GM23248 (cell line): Measurements from ENCODE around the gene CDH4. TPM values are rescaled to one million over a fixed set of nuclear protein-coding genes. Genes with fewer than 3 reads are reported as not detected.

ENCODE experiments used
- DNase-seq: peaks from one replicate; pipeline ENCODE4 v3.0.0-alpha.2; 2015
- H2AFZ ChIP-seq: fragments of 200-600 bp; sonication (generic); 2 replicates; pipeline ENCODE4 v1.6.1; 2016; ENCODE audit warnings: antibody characterized with exemption
- H3F3A ChIP-seq: fragments of 200-600 bp; sonication (generic); 2 replicates; pipeline ENCODE4 v1.6.1; 2016; ENCODE audit warnings: mild to moderate bottlenecking, antibody characterized with exemption, mixed run types; ENCODE audit not compliant: insufficient read depth
- H3K27ac ChIP-seq: fragments of 200-600 bp; sonication (generic); 2 replicates; pipeline ENCODE4 v1.5.1; 2016; ENCODE audit warnings: mild to moderate bottlenecking
- H3K27me3 ChIP-seq: fragments of 200-600 bp; sonication (generic); replicated peaks from 2 replicates; pipeline ENCODE4 v1.6.1; 2016; ENCODE audit warnings: mild to moderate bottlenecking; ENCODE audit not compliant: insufficient read depth
- H3K36me3 ChIP-seq: fragments of 200-600 bp; sonication (generic); 2 replicates; pipeline ENCODE4 v1.6.1; 2016; ENCODE audit warnings: low read depth, mild to moderate bottlenecking
- H3K4me1 ChIP-seq: fragments of 200-600 bp; sonication (generic); 2 replicates; pipeline ENCODE4 v1.6.1; 2016; ENCODE audit warnings: mild to moderate bottlenecking; ENCODE audit not compliant: insufficient read depth
- H3K4me2 ChIP-seq: fragments of 200-600 bp; sonication (generic); one replicate; pipeline ENCODE4 v1.6.1; 2016; ENCODE audit warnings: mild to moderate bottlenecking; ENCODE audit not compliant: unreplicated experiment
- H3K4me3 ChIP-seq: fragments of 200-600 bp; sonication (generic); 2 replicates; pipeline ENCODE4 v1.5.1; 2016; ENCODE audit warnings: mild to moderate bottlenecking
- H3K79me2 ChIP-seq: fragments of 200-600 bp; sonication (generic); 2 replicates; pipeline ENCODE4 v1.6.1; 2016; ENCODE audit warnings: mild to moderate bottlenecking; ENCODE audit not compliant: insufficient read depth
- H3K9ac ChIP-seq: fragments of 200-600 bp; sonication (generic); 2 replicates; pipeline ENCODE4 v1.6.1; 2016; ENCODE audit warnings: mild to moderate bottlenecking
- H3K9me2 ChIP-seq: fragments of 200-600 bp; sonication (generic); 2 replicates; pipeline ENCODE4 v1.6.1; 2016; ENCODE audit warnings: mixed run types, mild to moderate bottlenecking, moderate library complexity; ENCODE audit not compliant: insufficient read depth
- H3K9me3 ChIP-seq: fragments of 200-600 bp; sonication (generic); one replicate; pipeline ENCODE4 v1.6.1; 2017; ENCODE audit warnings: low read depth
- H4K20me1 ChIP-seq: fragments of 200-600 bp; sonication (generic); 2 replicates; pipeline ENCODE4 v1.6.0; 2016; ENCODE audit not compliant: insufficient read depth
- EZH2 ChIP-seq: fragments of 200-600 bp; sonication (generic); IDR thresholded peaks from 2 replicates; pipeline ENCODE4 v1.6.1; 2018; ENCODE audit warnings: antibody characterized with exemption, mild to moderate bottlenecking; ENCODE audit not compliant: insufficient read depth, poor library complexity, severe bottlenecking
- EZH2phosphoT487 ChIP-seq: fragments of 200-600 bp; sonication (generic); IDR thresholded peaks from 2 replicates; pipeline ENCODE4 v1.6.1; 2018; ENCODE audit warnings: antibody characterized with exemption, moderate library complexity, mild to moderate bottlenecking, low read depth; ENCODE audit not compliant: insufficient read depth
- WGBS, 2 experiments: methylation state at CpG; one replicate each; pipeline ENCODE4 v1.1.6; 2015 to 2017; ENCODE audit warnings: low lambda C conversion rate in 2 of 2, low coverage in 1 of 2; ENCODE audit errors: missing lambda C conversion rate in 2 of 2; 5-methylcytosine and 5-hydroxymethylcytosine counted together
- in situ Hi-C: fragments of 300-500 bp; cut with MboI; formaldehyde crosslinking; loops from 2 replicates; pipeline ENCODE4 v1.15.0; 2020
- polyA plus RNA-seq: library from polyadenylated mRNA; unstranded; fragments of >200 nt; fragmentation: Nextera tagmentation; extraction: Ambion mirVana; gene quantifications from 2 replicates; pipeline ENCODE4 v1.2.1, GENCODE V29; 2016
- total RNA-seq: library from RNA; depleted of rRNA; stranded (reverse); fragments of >200 nt; shearing (Covaris generic); gene quantifications from 2 replicates; pipeline ENCODE4 v1.2.3, GENCODE V29; 2014

CDH4 gene
- total and polyA plus RNA-seq, 2 experiments from 2014 or later = 1.1 to 3.9 TPM

GRCh38 chr20:61875996-61876395 lies 623.9 kb downstream of the CDH4 start:
- 55 to 58% methylated on average over 16 of the region's 16 CpGs for WGBS, 2 experiments
- no peak overlapping the region for H3K4me3 ChIP-seq
- DNase-seq = no peak

GRCh38 chr20:61876952-61877728 lies 625.1 kb downstream of the CDH4 start:
- H3K9me3 ChIP-seq = no peaks in the 10 kb centered on the region
- no peak overlapping the region for H3K4me3 ChIP-seq
- no peak for TF ChIP-seq EZH2
- no peak for TF ChIP-seq EZH2phosphoT487
- in situ Hi-C loops = loop anchor here (25.0 kb wide), 2 partner anchors 1665 to 1815 kb away; no protein-coding TSS in a partner anchor
- H4K20me1 ChIP-seq = no peaks in the 10 kb centered on the region
- H2AFZ ChIP-seq = no peak overlapping the region
- H3K27ac ChIP-seq = no peak overlapping the region
- H3K9me2 ChIP-seq = no peaks in the 10 kb centered on the region
- no peaks in the 10 kb centered on the region for H3K27me3 ChIP-seq
- no peaks in the 10 kb centered on the region for H3K4me1 ChIP-seq
- no peak for DNase-seq
- WGBS, 2 experiments = 15 to 16% methylated on average over 21 to 28 of the region's 30 CpGs
- H3K79me2 ChIP-seq = no peaks in the 10 kb centered on the region
- H3K9ac ChIP-seq = no peak overlapping the region
- no peaks in the 10 kb centered on the region for H3F3A ChIP-seq
- no peaks in the 10 kb centered on the region for H3K36me3 ChIP-seq
- H3K4me2 ChIP-seq = no peak overlapping the region

More at GRCh38 chr20:61875996-61876395, 623.9 kb downstream of the CDH4 start:
- H3K9ac ChIP-seq = no peak overlapping the region
- no peak overlapping the region for H3K4me2 ChIP-seq
- no peaks in the 10 kb centered on the region for H3K9me3 ChIP-seq
- no peaks in the 10 kb centered on the region for H3K79me2 ChIP-seq
- H4K20me1 ChIP-seq = no peaks in the 10 kb centered on the region
- no peaks in the 10 kb centered on the region for H3K27me3 ChIP-seq
- H2AFZ ChIP-seq = no peak overlapping the region
- H3K36me3 ChIP-seq = no peaks in the 10 kb centered on the region
- in situ Hi-C loops = loop anchor here (25.0 kb wide), 2 partner anchors 1664 to 1814 kb away; no protein-coding TSS in a partner anchor
- H3K27ac ChIP-seq = no peak overlapping the region
- H3F3A ChIP-seq = no peaks in the 10 kb centered on the region
- TF ChIP-seq EZH2 (no peak), EZH2phosphoT487 (no peak)
- no peaks in the 10 kb centered on the region for H3K4me1 ChIP-seq
- no peaks in the 10 kb centered on the region for H3K9me2 ChIP-seq

- Histone ChIP-seq H3K27me3 (no peaks in the 10 kb centered on the region), H3K79me2 (no peaks in the 10 kb centered on the region), H3K4me2 (no peak overlapping the region), H3K36me3 (no peaks in the 10 kb centered on the region), H3F3A (no peaks in the 10 kb centered on the region), H3K4me3 (no peak overlapping the region), H2AFZ (no peak overlapping the region), H4K20me1 (no peaks in the 10 kb centered on the region), H3K9ac (no peak overlapping the region), H3K9me3 (no peaks in the 10 kb centered on the region), H3K27ac (no peak overlapping the region), H3K9me2 (no peaks in the 10 kb centered on the region), H3K4me1 (no peaks in the 10 kb centered on the region)
- no peak for DNase-seq
- in situ Hi-C loops = loop anchor here (25.0 kb wide), 2 partner anchors 1666 to 1816 kb away; no protein-coding TSS in a partner anchor
- WGBS, 2 experiments = 50 to 54% methylated on average over 18 to 20 of the region's 23 CpGs
- no peak for TF ChIP-seq EZH2
- no peak for TF ChIP-seq EZH2phosphoT487
These were observed 625.9 kb downstream of the CDH4 start for GRCh38 chr20:61877776-61878477.

GRCh38 chr20:61878478-61879302 lies 626.6 kb downstream of the CDH4 start:
- no peaks in the 10 kb centered on the region for H3F3A ChIP-seq
- no peak overlapping the region for H3K4me2 ChIP-seq
- no peaks in the 10 kb centered on the region for H3K9me3 ChIP-seq
- no peaks in the 10 kb centered on the region for H3K9me2 ChIP-seq
- H3K9ac ChIP-seq = no peak overlapping the region
- H4K20me1 ChIP-seq = no peaks in the 10 kb centered on the region
- 62% methylated on average over 30 to 31 of the region's 31 CpGs for WGBS, 2 experiments
- H3K4me1 ChIP-seq = no peaks in the 10 kb centered on the region
- H3K4me3 ChIP-seq = no peak overlapping the region
- H2AFZ ChIP-seq = no peak overlapping the region
- H3K36me3 ChIP-seq = no peaks in the 10 kb centered on the region
- TF ChIP-seq EZH2phosphoT487 (no peak), EZH2 (no peak)
- in situ Hi-C loops = loop anchor here (25.0 kb wide), 2 partner anchors 1666 to 1816 kb away; no protein-coding TSS in a partner anchor
- DNase-seq = no peak
- peaks cover under 1% of the 10 kb centered on the region; the same call in 1 of the 2 replicates for H3K27me3 ChIP-seq
- H3K79me2 ChIP-seq = no peaks in the 10 kb centered on the region
- H3K27ac ChIP-seq = no peak overlapping the region
